Activated T-cell treated with anti-CD3 and anti-CD28 coated beads, Interleukin-2, amount 50 U/mL, for 24 hours (primary cell): ENCODE measurements around the gene EPB41L3.

Experiments
- DNase-seq: peaks from one replicate; pipeline ENCODE4 v3.0.0-alpha.2; 2020
- H3K27ac Mint-ChIP-seq: 2 replicates; pipeline ENCODE4 v1.8.0; 2020; ENCODE audit warnings: mild to moderate bottlenecking, mixed read lengths
- H3K27me3 Mint-ChIP-seq: 2 replicates; pipeline ENCODE4 v1.8.0; 2020; ENCODE audit warnings: mixed read lengths
- H3K36me3 Mint-ChIP-seq: 2 replicates; pipeline ENCODE4 v1.8.0; 2020; ENCODE audit warnings: low read depth, mixed read lengths
- H3K4me1 Mint-ChIP-seq: 2 replicates; pipeline ENCODE4 v1.8.0; 2020; ENCODE audit warnings: low read depth, mixed read lengths
- H3K4me3 Mint-ChIP-seq: 2 replicates; pipeline ENCODE4 v1.8.0; 2020; ENCODE audit warnings: mild to moderate bottlenecking, moderate library complexity, mixed read lengths
- H3K9me3 Mint-ChIP-seq: 2 replicates; pipeline ENCODE4 v1.8.0; 2020; ENCODE audit warnings: mixed read lengths

The EPB41L3 gene

GRCh38 chr18:5463390-5463789, 80.4 kb downstream of the EPB41L3 start:
- no peaks in the 10 kb centered on the region for H3K36me3 Mint-ChIP-seq
- H3K4me1 Mint-ChIP-seq = peaks cover 3% of the 10 kb centered on the region
- H3K4me3 Mint-ChIP-seq = no peak overlapping the region
- DNase-seq = no peak
- H3K27ac Mint-ChIP-seq = no peak overlapping the region
- H3K27me3 Mint-ChIP-seq = peaks cover 4% of the 10 kb centered on the region
- no peaks in the 10 kb centered on the region for H3K9me3 Mint-ChIP-seq

DNA sequence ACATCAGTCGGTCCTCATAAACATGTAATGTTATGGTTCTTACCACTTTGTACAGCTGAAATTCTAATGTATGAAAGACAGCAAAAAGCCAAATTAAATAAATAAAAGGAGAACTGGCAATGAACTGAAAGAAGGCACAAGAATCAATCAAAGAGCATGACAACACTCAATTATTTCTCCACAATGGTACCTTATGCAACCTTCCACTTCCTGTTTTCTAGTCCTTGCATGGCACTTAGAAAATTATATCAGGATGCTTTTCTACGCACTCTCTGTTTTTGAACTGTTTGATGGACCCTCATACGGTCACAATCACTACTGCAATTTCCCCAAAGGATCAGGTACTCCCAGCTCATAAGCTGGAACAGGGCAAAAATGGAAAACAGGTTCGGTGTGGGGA, 81.6 kb downstream of the EPB41L3 start:
- Mint-ChIP-seq H3K27me3 (peaks cover 3% of the 10 kb centered on the region), H3K9me3 (no peaks in the 10 kb centered on the region), H3K4me3 (no peak overlapping the region), H3K4me1 (peaks cover 12% of the 10 kb centered on the region), H3K27ac (no peak overlapping the region), H3K36me3 (no peaks in the 10 kb centered on the region)
- no peak for DNase-seq

- Mint-ChIP-seq H3K27ac (no peak overlapping the region), H3K4me3 (no peak overlapping the region), H3K4me1 (peaks cover 18% of the 10 kb centered on the region), H3K9me3 (no peaks in the 10 kb centered on the region), H3K36me3 (no peaks in the 10 kb centered on the region), H3K27me3 (no peaks in the 10 kb centered on the region)
- DNase-seq = no peak
These were observed 82.8 kb downstream of the EPB41L3 start for GRCh38 chr18:5461041-5461440.

DNA sequence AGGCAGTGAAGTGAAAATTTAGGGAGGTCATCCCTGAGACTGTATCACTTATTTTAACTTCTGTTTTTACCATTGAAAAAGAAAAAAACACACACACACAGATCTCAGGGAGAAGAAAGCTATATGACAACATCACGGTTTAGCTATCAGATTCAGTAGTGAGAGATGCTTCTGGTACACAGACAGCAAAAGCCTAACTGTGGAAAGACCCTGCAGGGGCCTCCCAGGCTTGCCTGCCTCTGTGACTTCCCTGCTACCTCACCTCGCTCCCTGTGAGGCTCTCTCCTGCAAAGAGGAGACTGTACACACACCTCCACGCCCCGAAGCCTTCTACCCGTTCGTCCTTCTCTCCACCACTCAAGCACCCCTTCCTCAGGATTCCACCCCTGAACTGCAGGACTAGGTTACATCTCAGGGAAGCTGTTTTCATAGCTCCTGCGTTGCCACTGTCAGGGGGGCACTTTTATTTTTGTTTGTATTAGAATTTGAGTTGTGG, 86.3 kb downstream of the EPB41L3 start:
- Mint-ChIP-seq H3K4me1 (peaks cover 26% of the 10 kb centered on the region), H3K27ac (peak overlapping the region; percentile 85), H3K9me3 (no peaks in the 10 kb centered on the region), H3K36me3 (no peaks in the 10 kb centered on the region), H3K27me3 (no peaks in the 10 kb centered on the region), H3K4me3 (peak overlapping the region; percentile 55)
- peak; percentile 31 for DNase-seq

DNA sequence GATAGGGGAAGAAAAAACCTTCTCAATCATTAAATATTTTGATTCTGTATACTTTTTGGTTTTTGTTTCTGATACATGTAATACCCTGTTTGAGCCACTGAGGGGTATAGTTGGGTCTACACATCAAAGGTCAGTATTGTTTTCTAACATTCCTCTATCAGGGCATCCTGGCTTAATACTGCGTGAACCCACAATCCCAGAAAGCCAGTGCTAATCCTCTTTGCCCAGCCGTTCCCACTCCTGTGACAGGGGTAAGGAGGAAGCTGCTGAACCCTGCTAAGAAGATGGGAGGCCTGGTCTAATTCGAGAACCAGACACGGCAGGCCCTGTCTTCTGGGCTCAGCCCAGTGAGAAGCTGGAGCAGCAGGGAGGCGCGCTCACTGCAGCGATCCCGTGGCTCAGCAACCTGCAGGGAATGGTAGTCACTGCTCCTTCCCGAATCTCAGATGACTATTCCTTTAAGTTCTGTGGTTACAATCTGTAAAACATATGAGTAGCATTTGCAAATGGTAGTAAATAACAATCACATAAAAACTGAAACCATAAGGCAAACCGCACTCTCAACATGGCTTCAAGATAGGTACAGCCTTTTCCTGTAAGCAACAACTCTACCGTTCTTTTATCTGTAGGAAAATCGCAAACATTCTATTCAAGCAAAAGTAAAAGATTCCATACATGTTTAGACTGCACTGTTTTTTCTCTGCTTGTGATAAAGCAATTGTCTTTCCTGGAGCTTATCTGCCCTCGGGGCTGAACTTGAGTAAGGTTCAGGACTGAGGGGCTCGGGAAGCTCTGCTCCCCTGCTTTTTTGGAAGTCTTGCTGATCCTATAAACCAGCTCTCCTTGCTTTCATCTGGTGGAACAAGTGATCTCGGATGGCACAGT, 87.0 kb downstream of the EPB41L3 start:
- peak; percentile 51 for DNase-seq
- H3K4me3 Mint-ChIP-seq = peak overlapping the region; percentile 55
- peak overlapping the region; percentile 85 for H3K27ac Mint-ChIP-seq

GRCh38 chr18:5455674-5456073, 88.1 kb downstream of the EPB41L3 start:
- Mint-ChIP-seq H3K4me1 (peaks cover 28% of the 10 kb centered on the region), H3K4me3 (no peak overlapping the region), H3K36me3 (no peaks in the 10 kb centered on the region), H3K27me3 (no peaks in the 10 kb centered on the region), H3K9me3 (no peaks in the 10 kb centered on the region), H3K27ac (peak overlapping the region; percentile 19)
- DNase-seq = no peak

More for the DNA sequence above, 87.0 kb downstream of the EPB41L3 start:
- Mint-ChIP-seq H3K4me1 (peaks cover 26% of the 10 kb centered on the region), H3K36me3 (no peaks in the 10 kb centered on the region), H3K9me3 (no peaks in the 10 kb centered on the region), H3K27me3 (no peaks in the 10 kb centered on the region)

- H3K4me3 Mint-ChIP-seq = no peak overlapping the region
- no peak overlapping the region for H3K27ac Mint-ChIP-seq
- peaks cover 26% of the 10 kb centered on the region for H3K4me1 Mint-ChIP-seq
- peaks cover 4% of the 10 kb centered on the region for H3K27me3 Mint-ChIP-seq
- no peak for DNase-seq
- H3K36me3 Mint-ChIP-seq = no peaks in the 10 kb centered on the region
- no peaks in the 10 kb centered on the region for H3K9me3 Mint-ChIP-seq
These were observed 90.8 kb downstream of the EPB41L3 start for GRCh38 chr18:5452943-5453443.

- H3K27me3 Mint-ChIP-seq = peaks cover 6% of the 10 kb centered on the region
- H3K9me3 Mint-ChIP-seq = no peaks in the 10 kb centered on the region
- no peak overlapping the region for H3K27ac Mint-ChIP-seq
- no peak for DNase-seq
- no peak overlapping the region for H3K4me3 Mint-ChIP-seq
- peaks cover 15% of the 10 kb centered on the region for H3K4me1 Mint-ChIP-seq
- no peaks in the 10 kb centered on the region for H3K36me3 Mint-ChIP-seq
These were observed 91.9 kb downstream of the EPB41L3 start for GRCh38 chr18:5451871-5452270.

GRCh38 chr18:5451150-5451549, 92.6 kb downstream of the EPB41L3 start:
- H3K9me3 Mint-ChIP-seq = no peaks in the 10 kb centered on the region
- no peak overlapping the region for H3K27ac Mint-ChIP-seq

DNA sequence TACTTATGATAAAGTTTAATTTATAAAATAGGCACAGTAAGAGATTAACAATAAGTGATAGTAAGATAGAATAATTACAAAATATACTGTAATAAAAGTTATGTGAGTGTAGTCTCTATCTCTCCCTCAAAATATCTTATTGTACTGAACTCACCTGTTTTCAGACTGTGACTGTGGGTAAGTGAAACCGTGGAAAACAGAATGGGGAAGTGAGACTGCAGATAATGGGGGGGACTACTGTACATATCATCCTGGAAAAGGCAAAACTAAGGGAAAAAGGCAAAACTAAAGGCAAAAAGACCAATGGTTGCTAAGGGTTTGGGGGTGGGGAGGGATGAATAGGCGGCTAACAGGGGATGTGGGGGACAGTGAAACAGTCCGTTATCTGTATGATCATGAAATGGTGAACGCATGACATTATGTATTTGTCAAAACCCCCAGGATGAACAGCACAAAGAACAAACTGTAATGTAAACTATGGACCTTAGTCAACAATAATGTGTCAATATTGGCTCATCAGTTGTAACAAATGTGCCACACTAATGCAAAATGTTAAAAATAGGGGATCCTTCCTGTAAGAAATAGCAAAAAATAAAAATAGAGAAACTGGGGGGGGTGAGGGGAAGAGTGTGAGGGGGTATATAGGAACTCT, 93.8 kb downstream of the EPB41L3 start:
- Mint-ChIP-seq H3K4me1 (peaks cover 6% of the 10 kb centered on the region), H3K27ac (no peak overlapping the region), H3K9me3 (no peaks in the 10 kb centered on the region), H3K27me3 (peaks cover 6% of the 10 kb centered on the region), H3K36me3 (no peaks in the 10 kb centered on the region), H3K4me3 (no peak overlapping the region)
- DNase-seq = no peak

More at GRCh38 chr18:5451150-5451549, 92.6 kb downstream of the EPB41L3 start:
- peaks cover 11% of the 10 kb centered on the region for H3K4me1 Mint-ChIP-seq
- peaks cover 6% of the 10 kb centered on the region for H3K27me3 Mint-ChIP-seq
- no peaks in the 10 kb centered on the region for H3K36me3 Mint-ChIP-seq
- H3K4me3 Mint-ChIP-seq = no peak overlapping the region
- DNase-seq = no peak

- Mint-ChIP-seq H3K27me3 (peaks cover 6% of the 10 kb centered on the region), H3K4me1 (peaks cover 14% of the 10 kb centered on the region), H3K27ac (no peak overlapping the region), H3K36me3 (no peaks in the 10 kb centered on the region), H3K9me3 (no peaks in the 10 kb centered on the region), H3K4me3 (no peak overlapping the region)
- no peak for DNase-seq
These were observed 96.4 kb downstream of the EPB41L3 start for GRCh38 chr18:5447442-5447841.

DNA sequence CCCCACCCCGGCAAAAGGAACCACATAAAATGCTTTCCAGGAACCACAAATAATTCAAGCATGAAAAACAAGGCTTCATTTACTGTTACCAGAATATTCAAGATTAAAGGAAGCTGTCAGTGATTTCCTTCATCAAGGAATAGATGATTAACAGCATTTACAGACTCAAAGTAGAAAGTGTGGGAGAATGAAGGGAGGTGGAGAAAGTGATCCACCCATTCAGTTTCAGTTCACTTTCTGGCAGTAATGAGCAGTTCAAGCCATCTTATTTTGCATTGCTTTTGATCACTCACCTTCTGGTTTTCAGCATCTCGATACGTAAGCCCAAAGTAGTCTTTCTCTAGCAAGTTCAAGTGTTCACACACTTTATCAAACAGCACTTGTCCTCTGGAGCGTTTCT, 99.0 kb downstream of the EPB41L3 start:
- Mint-ChIP-seq H3K9me3 (no peaks in the 10 kb centered on the region), H3K27ac (no peak overlapping the region)

GRCh38 chr18:5444269-5444668, 99.5 kb downstream of the EPB41L3 start:
- H3K4me3 Mint-ChIP-seq = no peak overlapping the region
- H3K27ac Mint-ChIP-seq = no peak overlapping the region
- no peaks in the 10 kb centered on the region for H3K9me3 Mint-ChIP-seq
- no peak for DNase-seq
- H3K27me3 Mint-ChIP-seq = peaks cover 2% of the 10 kb centered on the region
- peaks cover 13% of the 10 kb centered on the region for H3K4me1 Mint-ChIP-seq
- H3K36me3 Mint-ChIP-seq = no peaks in the 10 kb centered on the region

More for the DNA sequence above, 99.0 kb downstream of the EPB41L3 start:
- H3K4me1 Mint-ChIP-seq = peaks cover 13% of the 10 kb centered on the region
- H3K36me3 Mint-ChIP-seq = no peaks in the 10 kb centered on the region
- H3K27me3 Mint-ChIP-seq = peaks cover 3% of the 10 kb centered on the region
- H3K4me3 Mint-ChIP-seq = no peak overlapping the region
- DNase-seq = no peak

DNA sequence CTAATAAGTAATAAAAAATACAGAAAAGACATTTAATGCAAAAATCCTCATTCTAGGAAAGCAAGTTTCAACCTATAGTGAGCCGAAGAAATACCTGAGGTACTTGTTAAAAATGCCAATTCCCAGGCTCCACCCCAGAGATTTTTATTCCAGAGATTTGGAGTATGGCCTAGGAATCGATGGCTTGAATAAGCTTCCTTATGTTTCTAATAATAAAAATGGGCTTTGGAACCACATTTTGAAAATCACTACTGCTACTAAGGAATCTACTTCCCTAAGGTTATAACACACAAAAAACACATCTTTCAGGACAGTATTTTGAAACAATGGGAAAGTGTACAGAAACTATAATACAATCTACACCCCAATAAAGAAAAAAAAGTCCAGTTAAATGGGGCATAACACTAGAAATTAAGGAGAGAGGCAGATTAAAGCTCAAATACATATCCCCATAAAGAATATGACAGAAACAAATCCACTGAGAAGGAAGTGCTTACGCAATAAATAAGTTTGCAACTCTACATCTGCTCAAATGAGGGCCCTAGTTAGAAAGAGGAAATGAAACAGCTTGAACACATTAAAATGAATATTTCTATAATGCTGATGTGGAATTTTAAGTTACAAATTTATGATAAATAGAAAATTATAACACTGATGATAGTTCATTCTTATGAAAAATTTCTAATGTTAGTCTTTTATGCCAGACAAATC, 103.7 kb downstream of the EPB41L3 start:
- Mint-ChIP-seq H3K9me3 (no peaks in the 10 kb centered on the region), H3K27ac (no peak overlapping the region), H3K27me3 (no peaks in the 10 kb centered on the region), H3K4me3 (no peak overlapping the region), H3K4me1 (peaks cover 10% of the 10 kb centered on the region), H3K36me3 (no peaks in the 10 kb centered on the region)
- no peak for DNase-seq
